K562 (cell line): Measurements from ENCODE around the gene MAGIX. TPM values are rescaled to one million over a fixed set of nuclear protein-coding genes. Genes with fewer than 3 reads are reported as not detected.
A peak's percentile ranks its signal among the peaks of the same experiment; 100 is the strongest.

Experiments used
- ARID1B ChIP-seq: fragments of 450-650 bp; IDR thresholded peaks from 2 replicates; pipeline ENCODE4 v1.6.1; 2016; ENCODE audit warnings: antibody characterized with exemption, mild to moderate bottlenecking, inconsistent platforms
- FIP1L1 ChIP-seq: fragments of 200-400 bp; formaldehyde crosslinking; IDR thresholded peaks from 2 replicates; pipeline ENCODE4 v1.6.1; 2018; ENCODE audit warnings: mild to moderate bottlenecking, low read depth, low read length; ENCODE audit not compliant: poor library complexity, severe bottlenecking
- HCFC1 ChIP-seq: IDR thresholded peaks from 2 replicates; pipeline ENCODE4 v1.6.1; 2012; ENCODE audit warnings: low read depth, low read length, improper control_type of control experiment
- HNRNPLL ChIP-seq: fragments of 200-400 bp; formaldehyde crosslinking; IDR thresholded peaks from 2 replicates; pipeline ENCODE4 v1.6.1; 2017; ENCODE audit warnings: low read length, low read depth, mild to moderate bottlenecking; ENCODE audit not compliant: poor library complexity, severe bottlenecking
- NFYB ChIP-seq: IDR thresholded peaks from 2 replicates; pipeline ENCODE4 v1.6.1; 2011; ENCODE audit warnings: mild to moderate bottlenecking, moderate library complexity; ENCODE audit not compliant: insufficient read length; ENCODE audit errors: extremely low read depth
- POLR3G ChIP-seq: IDR thresholded peaks from 2 replicates; pipeline ENCODE4 v1.6.1; 2011; ENCODE audit not compliant: insufficient read length, insufficient replicate concordance; ENCODE audit errors: extremely low read depth
- SIN3A ChIP-seq, 2 experiments: fragments of 150-350 bp in 1 of 2; IDR thresholded peaks; 2 replicates each; pipeline ENCODE4 v1.6.1; 2011 to 2016; ENCODE audit warnings: borderline replicate concordance in 2 of 2, low read depth in 2 of 2, low read length in 2 of 2, mild to moderate bottlenecking in 2 of 2, moderate library complexity in 2 of 2; ENCODE audit not compliant: control insufficient read depth in 1 of 2
- TOE1 ChIP-seq, 2 experiments: fragments of 450-650 bp in 1 of 2; sonication (generic) in 1 of 2; formaldehyde crosslinking in 1 of 2; IDR thresholded peaks; 2 replicates each; pipeline versions ENCODE4 v1.7.1 to v1.8.0; 2016 to 2022; ENCODE audit warnings: borderline replicate concordance in 2 of 2, mild to moderate bottlenecking in 2 of 2, antibody characterized with exemption in 1 of 2, inconsistent platforms in 1 of 2, low read depth in 1 of 2, missing genetic modification reagents in 1 of 2, moderate library complexity in 1 of 2
- ZC3H4 ChIP-seq: sonication (generic); formaldehyde crosslinking; IDR thresholded peaks from 2 replicates; pipeline ENCODE4 v1.9.0; 2021; ENCODE audit warnings: missing genetic modification reagents, borderline replicate concordance
- polyA plus RNA-seq, 8 experiments: library from polyadenylated mRNA; depleted of rRNA in 4 of 8; stranded (reverse) in 5 of 8; unstranded in 3 of 8; fragments of >200 nt; fragmentation: Nextera tagmentation in 2 of 8; fragmentation: Illumina TruSeq in 1 of 8; extraction: Ambion mirVana in 2 of 8; extraction: Trizol in 1 of 8; gene quantifications; 2 replicates each; pipeline versions ENCODE4 v1.2.1 to v1.2.3, GENCODE V29; 2011 to 2014; ENCODE audit warnings: inconsistent platforms in 1 of 8, missing spikeins in 1 of 8
- total RNA-seq, 7 experiments: library from RNA; depleted of rRNA in 6 of 7; stranded (reverse); fragments of >200 nt in 6 of 7; fragmentation: Illumina TruSeq in 2 of 7; extraction: Trizol in 2 of 7; gene quantifications; 2 replicates each; pipeline versions ENCODE4 v1.2.1 to v1.2.3, GENCODE V29; 2011 to 2021; ENCODE audit warnings: low replicate concordance in 1 of 7
- TF ChIP-seq, protein P1 (sequence below): fragments of 450-650 bp; IDR thresholded peaks from 2 replicates; pipeline ENCODE4 v1.6.1; 2017; ENCODE audit warnings: antibody characterized with exemption, mild to moderate bottlenecking
- TF ChIP-seq, protein P2 (sequence below): fragments of 450-650 bp; formaldehyde crosslinking; IDR thresholded peaks from 2 replicates; pipeline ENCODE4 v1.4.0; 2020; ENCODE audit warnings: mild to moderate bottlenecking, moderate library complexity
- TF ChIP-seq, protein P3 (sequence below): fragments of 450-650 bp; IDR thresholded peaks from 2 replicates; pipeline ENCODE4 v1.6.1; 2016

The MAGIX gene
- total and polyA plus RNA-seq, 9 of the 15 experiments (the other 6 are each of a cell fraction or from before 2014, with no cell fraction given): 0.08 to 3.5 (median 0.47) TPM

GRCh38 chrX:49163555-49164419 is 1.2 kb downstream of the MAGIX start (continued):
- TF ChIP-seq, protein P1, sequence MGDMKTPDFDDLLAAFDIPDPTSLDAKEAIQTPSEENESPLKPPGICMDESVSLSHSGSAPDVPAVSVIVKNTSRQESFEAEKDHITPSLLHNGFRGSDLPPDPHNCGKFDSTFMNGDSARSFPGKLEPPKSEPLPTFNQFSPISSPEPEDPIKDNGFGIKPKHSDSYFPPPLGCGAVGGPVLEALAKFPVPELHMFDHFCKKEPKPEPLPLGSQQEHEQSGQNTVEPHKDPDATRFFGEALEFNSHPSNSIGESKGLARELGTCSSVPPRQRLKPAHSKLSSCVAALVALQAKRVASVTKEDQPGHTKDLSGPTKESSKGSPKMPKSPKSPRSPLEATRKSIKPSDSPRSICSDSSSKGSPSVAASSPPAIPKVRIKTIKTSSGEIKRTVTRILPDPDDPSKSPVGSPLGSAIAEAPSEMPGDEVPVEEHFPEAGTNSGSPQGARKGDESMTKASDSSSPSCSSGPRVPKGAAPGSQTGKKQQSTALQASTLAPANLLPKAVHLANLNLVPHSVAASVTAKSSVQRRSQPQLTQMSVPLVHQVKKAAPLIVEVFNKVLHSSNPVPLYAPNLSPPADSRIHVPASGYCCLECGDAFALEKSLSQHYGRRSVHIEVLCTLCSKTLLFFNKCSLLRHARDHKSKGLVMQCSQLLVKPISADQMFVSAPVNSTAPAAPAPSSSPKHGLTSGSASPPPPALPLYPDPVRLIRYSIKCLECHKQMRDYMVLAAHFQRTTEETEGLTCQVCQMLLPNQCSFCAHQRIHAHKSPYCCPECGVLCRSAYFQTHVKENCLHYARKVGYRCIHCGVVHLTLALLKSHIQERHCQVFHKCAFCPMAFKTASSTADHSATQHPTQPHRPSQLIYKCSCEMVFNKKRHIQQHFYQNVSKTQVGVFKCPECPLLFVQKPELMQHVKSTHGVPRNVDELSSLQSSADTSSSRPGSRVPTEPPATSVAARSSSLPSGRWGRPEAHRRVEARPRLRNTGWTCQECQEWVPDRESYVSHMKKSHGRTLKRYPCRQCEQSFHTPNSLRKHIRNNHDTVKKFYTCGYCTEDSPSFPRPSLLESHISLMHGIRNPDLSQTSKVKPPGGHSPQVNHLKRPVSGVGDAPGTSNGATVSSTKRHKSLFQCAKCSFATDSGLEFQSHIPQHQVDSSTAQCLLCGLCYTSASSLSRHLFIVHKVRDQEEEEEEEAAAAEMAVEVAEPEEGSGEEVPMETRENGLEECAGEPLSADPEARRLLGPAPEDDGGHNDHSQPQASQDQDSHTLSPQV: peak; percentile 60; the same call in 1 of the 2 replicates
- peak; percentile 56 for TF ChIP-seq FIP1L1
- TF ChIP-seq TOE1 (IDR thresholded peaks at IDR 0.05; ENCODE audit: borderline replicate concordance): peak; percentile 86
- no peak for TF ChIP-seq TOE1 (CRISPR knock-in tag; IDR thresholded peaks at IDR 0.05; ENCODE audit: borderline replicate concordance, low read depth)
- TF ChIP-seq ZC3H4 (CRISPR knock-in tag): no peak
- peak; percentile 38; the same call in 1 of the 2 replicates for TF ChIP-seq ARID1B
- TF ChIP-seq, protein P2, sequence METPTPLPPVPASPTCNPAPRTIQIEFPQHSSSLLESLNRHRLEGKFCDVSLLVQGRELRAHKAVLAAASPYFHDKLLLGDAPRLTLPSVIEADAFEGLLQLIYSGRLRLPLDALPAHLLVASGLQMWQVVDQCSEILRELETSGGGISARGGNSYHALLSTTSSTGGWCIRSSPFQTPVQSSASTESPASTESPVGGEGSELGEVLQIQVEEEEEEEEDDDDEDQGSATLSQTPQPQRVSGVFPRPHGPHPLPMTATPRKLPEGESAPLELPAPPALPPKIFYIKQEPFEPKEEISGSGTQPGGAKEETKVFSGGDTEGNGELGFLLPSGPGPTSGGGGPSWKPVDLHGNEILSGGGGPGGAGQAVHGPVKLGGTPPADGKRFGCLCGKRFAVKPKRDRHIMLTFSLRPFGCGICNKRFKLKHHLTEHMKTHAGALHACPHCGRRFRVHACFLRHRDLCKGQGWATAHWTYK (CRISPR knock-in tag): 0 out of 2 replicates have a peak, but pooled peaks have one; percentile 56
- peak; percentile 78 for TF ChIP-seq HNRNPLL
- TF ChIP-seq POLR3G: no peak
- TF ChIP-seq SIN3A (IDR thresholded peaks at IDR 0.05; ENCODE audit: borderline replicate concordance in 2 of 2, control insufficient read depth in 1 of 2, low read depth in 2 of 2, low read length in 2 of 2): no peak
- no peak for TF ChIP-seq NFYB
- peak; percentile 30; the same call in 1 of the 2 replicates for TF ChIP-seq HCFC1
- TF ChIP-seq, protein P3, sequence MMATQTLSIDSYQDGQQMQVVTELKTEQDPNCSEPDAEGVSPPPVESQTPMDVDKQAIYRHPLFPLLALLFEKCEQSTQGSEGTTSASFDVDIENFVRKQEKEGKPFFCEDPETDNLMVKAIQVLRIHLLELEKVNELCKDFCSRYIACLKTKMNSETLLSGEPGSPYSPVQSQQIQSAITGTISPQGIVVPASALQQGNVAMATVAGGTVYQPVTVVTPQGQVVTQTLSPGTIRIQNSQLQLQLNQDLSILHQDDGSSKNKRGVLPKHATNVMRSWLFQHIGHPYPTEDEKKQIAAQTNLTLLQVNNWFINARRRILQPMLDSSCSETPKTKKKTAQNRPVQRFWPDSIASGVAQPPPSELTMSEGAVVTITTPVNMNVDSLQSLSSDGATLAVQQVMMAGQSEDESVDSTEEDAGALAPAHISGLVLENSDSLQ: peak; percentile 90
